Pancreas (tissue), 10 donors: ENCODE results near the gene PSTPIP2. TPM values are rescaled to one million over a fixed set of nuclear protein-coding genes. Genes with fewer than 3 reads are reported as not detected.
"Not testable (repeated sequence)": the region's sequence is repeated elsewhere in the genome, so short reads cannot be mapped to it uniquely, and the experiment has no call there.

ENCODE experiments used
- ATAC-seq, 4 donors: fragments of 200-7000 bp; cut with Tn5 transposase; one replicate each; pipeline versions ENCODE4 v1.8.0 to v1.9.1; 2020; ENCODE audit warnings: mild to moderate bottlenecking in 4 of 4, moderate library complexity in 4 of 4
- DNase-seq, 6 donors: peaks; one replicate each; pipeline ENCODE4 v3.0.0-alpha.2; 2020
- FAIRE-seq: peaks from 2 replicates; lab custom pipeline; 2012; peaks lifted over from hg19 to GRCh38; lab: Jason Lieb, UNC
- H3K27ac ChIP-seq, 4 donors: fragments of 200-600 bp; sonication (generic); 1 replicate in 3 of 4; 2 replicates in 1 of 4; pipeline versions ENCODE4 v1.5.0 to v1.8.0; 2020
- H3K27me3 ChIP-seq, 4 donors: fragments of 200-600 bp; one replicate each; pipeline ENCODE4 v1.8.0; 2021
- H3K36me3 ChIP-seq, 3 donors: fragments of 200-600 bp; sonication (generic) in 1 of 3; one replicate each; pipeline versions ENCODE4 v1.5.0 to v1.8.0; 2020 to 2021
- H3K4me1 ChIP-seq, 3 donors: fragments of 200-600 bp; one replicate each; pipeline ENCODE4 v1.8.0; 2021
- H3K4me3 ChIP-seq, 4 donors: fragments of 200-600 bp; sonication (generic) in 2 of 4; one replicate each; pipeline versions ENCODE4 v1.5.0 to v1.8.0; 2020 to 2021
- H3K9me3 ChIP-seq, 4 donors: fragments of 200-600 bp; one replicate each; pipeline ENCODE4 v1.8.0; 2021
- WGBS, 2 donors: extraction: QIAGEN DNeasy Blood & Tissue Kit; methylation state at CpG; one replicate each; pipeline ENCODE4 v1.1.7; 2013; 5-methylcytosine and 5-hydroxymethylcytosine counted together
- intact Hi-C, 3 donors: fragments of 100-400 bp; cut with DNase I; formaldehyde crosslinking; loops; one replicate each; pipeline versions ENCODE4 v1.11.1 to v1.14.2; 2022
- polyA plus RNA-seq, 2 donors: library from polyadenylated mRNA; stranded (reverse); fragments of 200-250 nt; gene quantifications; one replicate each; pipeline ENCODE4 v1.2.3, GENCODE V29; 2013
- total RNA-seq, 6 donors: library from RNA; stranded (reverse); fragmentation: NEBNext Ultra II Directional in 4 of 6; extraction: Animal tissue kit (Norgen Biotek cat#: 25700) in 4 of 6; gene quantifications; one replicate each; pipeline versions ENCODE4 v1.2.1 to v1.2.4, GENCODE V29; 2021 to 2023
- TF ChIP-seq, protein P1 (sequence below), 4 donors: fragments of 200-600 bp; sonication (generic) in 3 of 4; IDR thresholded peaks; one replicate each; pipeline versions ENCODE4 v1.5.0 to v1.8.0; 2021; ENCODE audit warnings: antibody characterized with exemption in 4 of 4
- donor health status: healthy with polysubstance abuse.
- donor health status: DM: no; HTN: no; CAD: no; lungs with moderate emphysema.
- donor health status: DM: no; HTN: no; CAD: no.
- donor health status: control.
- donor health status: control.
- donor health status: Bipolar disorder and iron deficiency.
- donor health status: DM: yes; HTN: yes; CAD: no.
- donor health status: DM: no; HTN: no; CAD: no.
- donor health status: DM: no; HTN: no; CAD: no.
- donor health status: DM: yes; HTN: yes; CAD: no.

PSTPIP2 gene
- total and polyA plus RNA-seq, 8 donors: 2.0 to 8.5 (median 2.4) TPM

DNA sequence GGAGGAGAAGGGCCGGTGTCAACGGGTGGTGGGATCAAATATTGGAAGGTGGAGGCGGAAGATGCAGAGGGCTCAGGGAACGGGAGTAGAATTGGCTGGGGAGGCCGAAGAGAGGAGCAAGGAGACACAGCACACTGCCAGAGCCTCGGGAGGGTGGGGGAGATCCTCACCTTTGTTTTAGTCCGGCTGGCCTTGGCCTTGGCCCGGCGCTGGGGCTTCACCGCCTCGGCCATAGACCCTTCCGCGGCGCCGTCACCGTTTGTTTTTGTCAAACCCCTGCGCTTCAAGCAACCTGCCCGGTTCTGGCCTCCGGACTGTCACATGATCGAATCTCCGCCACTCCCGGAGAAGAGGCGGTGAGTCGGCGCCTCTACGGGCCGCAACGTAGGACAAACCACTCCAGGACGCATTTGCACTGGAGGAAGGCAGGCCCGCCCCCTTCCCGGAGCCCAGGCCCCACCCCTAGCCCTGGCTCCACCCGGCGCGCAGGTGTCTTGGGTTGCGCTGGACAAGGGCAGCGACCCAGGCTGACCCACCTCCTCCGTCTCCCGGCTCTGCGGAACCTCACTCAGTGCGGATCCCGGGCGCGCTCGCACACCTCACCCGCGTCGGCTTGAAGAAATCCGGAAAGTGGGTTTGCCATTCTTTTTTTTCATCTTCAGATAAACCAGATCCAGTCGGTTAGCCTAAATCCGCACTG is 104.9 kb downstream of the PSTPIP2 start, which contains the start of gene EPG5:
Gene EPG5 (minus strand): TSS at position 323 of the 700 bp plus-strand sequence. CDS start 90 bp downstream, at position 233.
- Histone ChIP-seq H3K27me3 (no peaks in the 10 kb centered on the region), H3K4me1 (peaks cover 0 to 14% (median 3%) of the 10 kb centered on the region in 3 donors), H3K4me3 (peak within 1 kb of the TSS; percentile 41 to 88 (median 78)), H3K27ac (peak within 1 kb of the TSS; percentile 43 to 81 (median 58)), H3K9me3 (no peaks in the 10 kb centered on the region), H3K36me3 (no peaks in the 10 kb centered on the region)
- DNase-seq (peak; percentile 94 to 97 (median 96)), ATAC-seq (peak; percentile 99 to 100 (median 100)), FAIRE-seq (peak; percentile 29)
- 0% methylated on average over 47 to 50 of the region's 50 CpGs for WGBS, 2 donors
- TF ChIP-seq, protein P1, sequence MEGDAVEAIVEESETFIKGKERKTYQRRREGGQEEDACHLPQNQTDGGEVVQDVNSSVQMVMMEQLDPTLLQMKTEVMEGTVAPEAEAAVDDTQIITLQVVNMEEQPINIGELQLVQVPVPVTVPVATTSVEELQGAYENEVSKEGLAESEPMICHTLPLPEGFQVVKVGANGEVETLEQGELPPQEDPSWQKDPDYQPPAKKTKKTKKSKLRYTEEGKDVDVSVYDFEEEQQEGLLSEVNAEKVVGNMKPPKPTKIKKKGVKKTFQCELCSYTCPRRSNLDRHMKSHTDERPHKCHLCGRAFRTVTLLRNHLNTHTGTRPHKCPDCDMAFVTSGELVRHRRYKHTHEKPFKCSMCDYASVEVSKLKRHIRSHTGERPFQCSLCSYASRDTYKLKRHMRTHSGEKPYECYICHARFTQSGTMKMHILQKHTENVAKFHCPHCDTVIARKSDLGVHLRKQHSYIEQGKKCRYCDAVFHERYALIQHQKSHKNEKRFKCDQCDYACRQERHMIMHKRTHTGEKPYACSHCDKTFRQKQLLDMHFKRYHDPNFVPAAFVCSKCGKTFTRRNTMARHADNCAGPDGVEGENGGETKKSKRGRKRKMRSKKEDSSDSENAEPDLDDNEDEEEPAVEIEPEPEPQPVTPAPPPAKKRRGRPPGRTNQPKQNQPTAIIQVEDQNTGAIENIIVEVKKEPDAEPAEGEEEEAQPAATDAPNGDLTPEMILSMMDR (IDR thresholded peaks at IDR 0.05): no peak
- intact Hi-C loops: no loop called here

DNA sequence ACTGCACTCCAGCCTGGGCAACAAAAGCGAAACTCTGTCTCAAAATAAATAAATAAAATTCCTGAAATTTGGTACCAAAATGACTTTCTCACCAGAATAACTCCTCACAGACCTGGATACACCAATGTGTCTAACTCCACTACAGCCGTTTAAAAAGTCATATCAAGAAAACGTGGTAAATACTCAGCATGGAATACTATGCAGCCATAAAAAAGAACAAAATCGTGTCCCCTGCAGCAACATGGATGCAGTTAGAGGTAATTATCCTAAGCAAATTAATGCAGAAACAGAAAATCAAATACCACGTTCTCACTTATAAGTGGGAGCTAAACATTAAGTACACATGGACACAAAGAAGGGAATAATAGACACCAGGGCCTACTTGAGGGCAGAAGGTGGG is 107.1 kb downstream of the PSTPIP2 start:
- ATAC-seq, H3K27me3 ChIP-seq, FAIRE-seq, H3K9me3 ChIP-seq, H3K36me3 ChIP-seq, H3K4me3 ChIP-seq, H3K27ac ChIP-seq, DNase-seq, intact Hi-C loops: not testable (repeated sequence)
- peaks cover 0 to 18% (median 3%) of the 10 kb centered on the region in 3 donors for H3K4me1 ChIP-seq
- WGBS, 2 donors: 93 to 96% methylated on average over 5 of the region's 5 CpGs

DNA sequence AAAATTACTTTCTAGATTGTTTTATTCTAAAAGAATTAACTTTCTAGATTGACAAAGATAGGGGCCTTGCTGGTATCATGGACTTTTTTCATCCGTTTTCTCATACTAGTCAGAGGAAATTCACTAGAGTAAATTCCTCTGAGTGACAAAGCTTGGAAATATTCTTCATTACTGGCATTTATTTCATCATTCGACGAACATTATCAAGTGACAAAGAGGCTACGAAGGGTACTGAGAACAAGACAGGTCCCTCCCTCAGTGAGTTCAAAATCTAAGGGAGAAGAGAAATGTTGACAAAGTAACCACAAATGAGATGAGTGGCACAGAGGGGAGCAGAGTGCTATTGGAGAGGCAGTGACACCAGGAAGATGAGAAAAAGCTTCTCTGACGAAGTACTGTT is 109.2 kb downstream of the PSTPIP2 start:
- no peak for ATAC-seq
- H3K4me1 ChIP-seq: peaks cover 0 to 18% (median 3%) of the 10 kb centered on the region in 3 donors
- peak overlapping the region in 2 of 4 donors; percentile 13 to 45 for H3K27ac ChIP-seq
- FAIRE-seq: no peak
- 78 to 83% methylated on average over 5 of the region's 5 CpGs for WGBS, 2 donors
- no peak overlapping the region for H3K4me3 ChIP-seq
- H3K27me3 ChIP-seq: no peaks in the 10 kb centered on the region
- TF ChIP-seq, protein P1 (IDR thresholded peaks at IDR 0.05): no peak
- no peaks in the 10 kb centered on the region for H3K36me3 ChIP-seq
- intact Hi-C loops: no loop called here
- no peak for DNase-seq
- no peaks in the 10 kb centered on the region for H3K9me3 ChIP-seq

DNA sequence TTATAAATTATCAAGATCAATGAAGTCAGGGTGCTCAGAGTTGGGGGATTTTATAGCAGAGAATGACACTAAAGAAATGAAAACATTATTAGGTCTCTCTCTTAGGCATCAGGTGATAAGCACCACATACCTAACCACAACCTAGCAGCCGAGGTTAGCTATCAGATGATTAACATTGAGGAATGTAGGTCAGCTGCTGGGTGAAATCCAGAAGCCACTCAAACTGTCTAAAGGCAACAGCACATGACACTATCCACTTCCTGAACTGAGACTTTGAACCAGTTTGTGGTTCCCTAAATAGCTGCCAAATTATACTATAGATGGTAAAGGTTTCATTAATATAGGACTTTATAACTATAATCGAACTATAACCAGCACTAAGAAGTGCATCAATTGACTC is 109.6 kb downstream of the PSTPIP2 start:
- H3K4me3 ChIP-seq: no peak overlapping the region
- DNase-seq (peak in 2 of 6 donors; percentile 29 to 47), FAIRE-seq (no peak), ATAC-seq (peak in 2 of 4 donors; percentile 24 to 30)
- TF ChIP-seq, protein P1 (IDR thresholded peaks at IDR 0.05): no peak
- WGBS, 2 donors: 35 to 36% methylated on average over 2 of the region's 2 CpGs
- H3K36me3 ChIP-seq: no peaks in the 10 kb centered on the region
- peaks cover 0 to 18% (median 3%) of the 10 kb centered on the region in 3 donors for H3K4me1 ChIP-seq
- no peaks in the 10 kb centered on the region for H3K27me3 ChIP-seq
- peak overlapping the region in 2 of 4 donors; percentile 13 to 45 for H3K27ac ChIP-seq
- no peaks in the 10 kb centered on the region for H3K9me3 ChIP-seq
- intact Hi-C loops: no loop called here

DNA sequence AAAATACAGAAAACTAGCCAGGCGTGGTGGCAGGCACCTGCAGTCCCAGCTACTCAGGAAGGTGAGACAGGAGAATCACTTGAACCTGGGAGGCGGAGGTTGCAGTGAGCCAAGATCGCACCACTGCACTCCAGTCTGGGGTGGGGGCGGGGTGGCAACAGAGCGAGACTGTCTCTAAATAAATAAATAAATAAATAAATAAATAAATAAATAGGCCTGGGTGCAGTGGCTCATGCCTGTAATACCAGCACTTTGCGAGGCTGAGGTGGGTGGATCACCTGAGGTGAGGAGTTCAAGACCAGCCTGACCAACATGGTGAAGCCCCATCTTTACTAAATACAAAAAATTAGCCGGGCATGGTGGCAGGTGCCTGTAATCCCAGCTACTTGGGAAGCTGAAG is 112.6 kb downstream of the PSTPIP2 start:
- H3K4me1 ChIP-seq: peaks cover 0 to 13% (median 3%) of the 10 kb centered on the region in 3 donors
- not testable (repeated sequence) for ATAC-seq, DNase-seq, H3K9me3 ChIP-seq, H3K27ac ChIP-seq, H3K27me3 ChIP-seq, H3K36me3 ChIP-seq, FAIRE-seq, H3K4me3 ChIP-seq
- 97% methylated on average over 7 of the region's 7 CpGs for WGBS, 2 donors
- intact Hi-C loops: loop anchor here in 1 of 3 donors (10.0 kb wide), 1 partner anchor 795 kb away; no protein-coding TSS in a partner anchor

DNA sequence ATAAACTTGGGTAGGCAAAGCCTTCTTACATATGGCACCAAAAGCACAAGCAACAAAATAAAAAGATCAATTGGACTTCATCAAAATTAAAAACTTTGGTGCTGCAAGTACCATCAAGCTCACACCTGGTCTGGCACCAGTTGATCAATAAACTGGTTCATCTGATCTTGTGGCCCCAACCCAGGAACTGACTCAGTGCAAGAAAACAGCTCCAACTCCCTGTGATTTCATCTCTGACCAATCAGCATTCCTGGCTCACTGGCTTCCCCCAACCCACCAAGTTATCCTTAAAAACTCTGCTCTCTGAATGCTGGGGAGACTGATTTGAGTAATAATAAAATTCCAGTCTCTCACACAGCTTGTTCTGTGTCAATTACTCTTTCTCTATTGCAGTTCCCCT is 113.3 kb downstream of the PSTPIP2 start:
- H3K27ac ChIP-seq: no peak overlapping the region
- peaks cover 0 to 15% (median 0%) of the 10 kb centered on the region in 3 donors for H3K36me3 ChIP-seq
- DNase-seq (no peak), FAIRE-seq (no peak), ATAC-seq (no peak)
- no peak overlapping the region for H3K4me3 ChIP-seq
- no peaks in the 10 kb centered on the region for H3K9me3 ChIP-seq
- H3K4me1 ChIP-seq: peaks cover 0 to 13% (median 0%) of the 10 kb centered on the region in 3 donors
- H3K27me3 ChIP-seq: no peaks in the 10 kb centered on the region
- TF ChIP-seq, protein P1 (IDR thresholded peaks at IDR 0.05): no peak
- intact Hi-C loops: loop anchor here in 1 of 3 donors (10.0 kb wide), 1 partner anchor 794 kb away; no protein-coding TSS in a partner anchor
